Vagina (tissue), 2 donors: ENCODE results near the gene CELSR2.

Source experiments
- CTCF ChIP-seq, 3 experiments: fragments of 450-650 bp in 2 of 3; fragments of 200-600 bp in 1 of 3; sonication (generic) in 1 of 3; IDR thresholded peaks; one replicate each; pipeline ENCODE4 v1.5.1; 2017 to 2019; ENCODE audit warnings: antibody characterized with exemption in 3 of 3, mild to moderate bottlenecking in 2 of 3, moderate library complexity in 2 of 3
- POLR2A ChIP-seq, 2 donors: fragments of 450-650 bp; IDR thresholded peaks; one replicate each; pipeline ENCODE4 v1.6.1; 2017; ENCODE audit warnings: antibody characterized with exemption in 2 of 2, mild to moderate bottlenecking in 2 of 2, moderate library complexity in 2 of 2
- POLR2AphosphoS5 ChIP-seq, 2 donors: sonication (generic); formaldehyde crosslinking; IDR thresholded peaks; one replicate each; pipeline ENCODE4 v1.9.0; 2017; ENCODE audit warnings: antibody characterized with exemption in 2 of 2, mild to moderate bottlenecking in 2 of 2, low read depth in 1 of 2; ENCODE audit not compliant: insufficient read depth in 1 of 2

- TF ChIP-seq CTCF (IDR thresholded peaks at IDR 0.05), result no peak
- TF ChIP-seq POLR2A (IDR thresholded peaks at IDR 0.05), result no peak
- TF ChIP-seq POLR2AphosphoS5 (IDR thresholded peaks at IDR 0.05; ENCODE audit: insufficient read depth in 1 of 2, low read depth in 1 of 2), result no peak
Measured at GRCh38 chr1:109264379-109264755, 15.0 kb downstream of the CELSR2 start.
